GM18858 (cell line): ENCODE results near the gene PARP9.

Experiments used
- ATAC-seq: cut with Tn5 transposase; IDR thresholded peaks from one replicate; pipeline ENCODE4 v1.9.1; 2021; ENCODE audit not compliant: unreplicated experiment

Gene PARP9

GRCh38 chr3:122564155-122564912, at the start of gene PARP9, which contains the start of gene DTX3L:
Gene PARP9 (minus strand): TSS chr3:122564300. CDS start chr3:122559620, 4,680 bp downstream.
Gene DTX3L (plus strand): TSS chr3:122564338. CDS start chr3:122564427, 89 bp downstream.
- no peak for ATAC-seq

- no peak for ATAC-seq
Measured at GRCh38 chr3:122612696-122613095, 48.6 kb upstream of the PARP9 start.

- ATAC-seq: peak; percentile 97
Measured at GRCh38 chr3:122609798-122610559, 45.9 kb upstream of the PARP9 start.

GRCh38 chr3:122608916-122609315, 44.8 kb upstream of the PARP9 start:
- ATAC-seq: no peak

- no peak for ATAC-seq
Measured at GRCh38 chr3:122606330-122606729, 42.2 kb upstream of the PARP9 start.

- no peak for ATAC-seq
Measured at GRCh38 chr3:122603056-122603455, 39.0 kb upstream of the PARP9 start.

- no peak for ATAC-seq
Measured at GRCh38 chr3:122602011-122602710, 38.1 kb upstream of the PARP9 start.

GRCh38 chr3:122598556-122598955, 34.5 kb upstream of the PARP9 start:
- ATAC-seq: no peak

- ATAC-seq: no peak
Measured at GRCh38 chr3:122598151-122598550, 34.1 kb upstream of the PARP9 start.

- ATAC-seq: no peak
Measured at GRCh38 chr3:122594025-122594424, 29.9 kb upstream of the PARP9 start.

- ATAC-seq: no peak
Measured at GRCh38 chr3:122590610-122591009, 26.5 kb upstream of the PARP9 start.

- ATAC-seq: peak; percentile 67
Measured at GRCh38 chr3:122589297-122589696, 25.2 kb upstream of the PARP9 start.

- ATAC-seq: no peak
Measured at GRCh38 chr3:122587572-122587971, 23.5 kb upstream of the PARP9 start.

GRCh38 chr3:122586773-122587485, 22.8 kb upstream of the PARP9 start:
- ATAC-seq: no peak

GRCh38 chr3:122586098-122586497, 22.0 kb upstream of the PARP9 start:
- no peak for ATAC-seq

- no peak for ATAC-seq
Measured at GRCh38 chr3:122582390-122582789, 18.3 kb upstream of the PARP9 start.

- ATAC-seq: no peak
Measured at GRCh38 chr3:122581622-122582021, 17.5 kb upstream of the PARP9 start.

GRCh38 chr3:122580470-122580869, 16.4 kb upstream of the PARP9 start:
- ATAC-seq: no peak

- ATAC-seq: no peak
Measured at GRCh38 chr3:122578069-122578740, 14.1 kb upstream of the PARP9 start.

- ATAC-seq: no peak
Measured at GRCh38 chr3:122577409-122578031, 13.4 kb upstream of the PARP9 start, which contains the start of gene PARP15. Gene PARP15 (plus strand): TSS chr3:122577650. CDS start chr3:122577668, 18 bp downstream.
